K562 (cell line): ENCODE results near the gene SIRT2. TPM values are rescaled to one million over a fixed set of nuclear protein-coding genes. Genes with fewer than 3 reads are reported as not detected.

Experiments
- CCNT2 ChIP-seq: IDR thresholded peaks from 2 replicates; pipeline ENCODE4 v1.6.1; 2011; ENCODE audit warnings: borderline replicate concordance, low read depth, mild to moderate bottlenecking, moderate library complexity, mixed read lengths, low read length; ENCODE audit not compliant: insufficient read length; ENCODE audit errors: extremely low read depth
- DIDO1 ChIP-seq: fragments of 450-650 bp; IDR thresholded peaks from 2 replicates; pipeline ENCODE4 v1.6.1; 2016; ENCODE audit warnings: low read depth, missing biosample characterization, missing genetic modification characterization
- EP300 ChIP-seq: IDR thresholded peaks from 2 replicates; pipeline ENCODE4 v1.6.1; 2012; ENCODE audit warnings: low read length, improper control_type of control experiment
- FUS ChIP-seq: fragments of 200-400 bp; formaldehyde crosslinking; optimal IDR thresholded peaks from 2 replicates; pipeline ENCODE3; 2017; ENCODE audit warnings: low read depth, low read length
- HEY1 ChIP-seq: fragments of 250-450 bp; sonication (Bioruptor Pico); IDR thresholded peaks from 2 replicates; pipeline ENCODE4 v1.5.0; 2020; ENCODE audit warnings: mild to moderate bottlenecking, moderate library complexity, borderline replicate concordance
- KDM5B ChIP-seq: fragments of 200-600 bp; sonication (generic); IDR thresholded peaks from 2 replicates; pipeline ENCODE4 v1.6.1; 2012; ENCODE audit warnings: low read depth, mild to moderate bottlenecking, moderate library complexity, low read length, control low read depth, inconsistent platforms; ENCODE audit not compliant: insufficient replicate concordance
- MAX ChIP-seq: sonication (generic); formaldehyde crosslinking; IDR thresholded peaks from 2 replicates; pipeline ENCODE4 v1.9.0; 2022; ENCODE audit warnings: mild to moderate bottlenecking, missing genetic modification reagents
- MCM2 ChIP-seq: fragments of 450-650 bp; IDR thresholded peaks from 2 replicates; pipeline ENCODE4 v1.6.1; 2017; ENCODE audit warnings: low read depth, mild to moderate bottlenecking
- NEUROD1 ChIP-seq: fragments of 150-350 bp; IDR thresholded peaks from 2 replicates; pipeline ENCODE4 v1.6.1; 2014; ENCODE audit warnings: borderline replicate concordance, low read length, low read depth; ENCODE audit not compliant: partially characterized antibody
- OTX1 ChIP-seq: fragments of 450-650 bp; formaldehyde crosslinking; IDR thresholded peaks from 2 replicates; pipeline ENCODE4 v1.4.0; 2022; ENCODE audit warnings: mild to moderate bottlenecking
- POLR2H ChIP-seq: IDR thresholded peaks from 2 replicates; pipeline ENCODE4 v1.6.1; 2016; ENCODE audit warnings: missing genetic modification characterization, low read depth, mild to moderate bottlenecking, control low read depth, missing compliant biosample characterization, moderate library complexity
- SMARCA5 ChIP-seq: fragments of 450-650 bp; IDR thresholded peaks from 2 replicates; pipeline ENCODE4 v1.6.1; 2016
- SRSF7 ChIP-seq: fragments of 200-400 bp; formaldehyde crosslinking; optimal IDR thresholded peaks from 2 replicates; pipeline ENCODE3; 2017; ENCODE audit warnings: mild to moderate bottlenecking, low read depth, low read length
- TAF15 ChIP-seq: fragments of 200-400 bp; formaldehyde crosslinking; IDR thresholded peaks from 2 replicates; pipeline ENCODE4 v1.6.1; 2017; ENCODE audit warnings: mild to moderate bottlenecking, low read depth, low read length, moderate library complexity
- TCFL5 ChIP-seq: fragments of 250-450 bp; sonication (Bioruptor Pico); conservative IDR thresholded peaks from 2 replicates; pipeline ENCODE4 v1.6.1; 2021; ENCODE audit warnings: mild to moderate bottlenecking, moderate library complexity, matching md5 sums
- ZBTB7A ChIP-seq: IDR thresholded peaks from 2 replicates; pipeline ENCODE4 v1.6.1; 2011; ENCODE audit warnings: low read depth, mild to moderate bottlenecking, low read length, moderate library complexity, borderline replicate concordance; ENCODE audit not compliant: control insufficient read depth
- ZC3H4 ChIP-seq: sonication (generic); formaldehyde crosslinking; IDR thresholded peaks from 2 replicates; pipeline ENCODE4 v1.9.0; 2021; ENCODE audit warnings: missing genetic modification reagents, borderline replicate concordance
- ZNF217 ChIP-seq: sonication (generic); formaldehyde crosslinking; IDR thresholded peaks from 2 replicates; pipeline ENCODE4 v1.8.0; 2022; ENCODE audit warnings: mild to moderate bottlenecking, missing genetic modification reagents
- ZNF551 ChIP-seq: fragments of 250-450 bp; sonication (Bioruptor Pico); IDR thresholded peaks from 2 replicates; pipeline ENCODE4 v1.5.0; 2021; ENCODE audit warnings: mild to moderate bottlenecking, moderate library complexity
- ZNF589 ChIP-seq: fragments of 200-800 bp; sonication (Bioruptor generic); IDR thresholded peaks from 2 replicates; pipeline ENCODE4 v1.6.1; 2016; ENCODE audit warnings: low read depth, missing genetic modification characterization, missing compliant biosample characterization
- polyA plus RNA-seq, 8 experiments: library from polyadenylated mRNA; depleted of rRNA in 4 of 8; stranded (reverse) in 5 of 8; unstranded in 3 of 8; fragments of >200 nt; fragmentation: Nextera tagmentation in 2 of 8; fragmentation: Illumina TruSeq in 1 of 8; extraction: Ambion mirVana in 2 of 8; extraction: Trizol in 1 of 8; gene quantifications; 2 replicates each; pipeline versions ENCODE4 v1.2.1 to v1.2.3, GENCODE V29; 2011 to 2014; ENCODE audit warnings: inconsistent platforms in 1 of 8, missing spikeins in 1 of 8
- total RNA-seq, 7 experiments: library from RNA; depleted of rRNA in 6 of 7; stranded (reverse); fragments of >200 nt in 6 of 7; fragmentation: Illumina TruSeq in 2 of 7; extraction: Trizol in 2 of 7; gene quantifications; 2 replicates each; pipeline versions ENCODE4 v1.2.1 to v1.2.3, GENCODE V29; 2011 to 2021; ENCODE audit warnings: low replicate concordance in 1 of 7
- TF ChIP-seq, protein P1 (sequence below): IDR thresholded peaks from 3 replicates; pipeline ENCODE4 v1.6.1; 2011; ENCODE audit warnings: borderline replicate concordance, mild to moderate bottlenecking, moderate library complexity; ENCODE audit not compliant: insufficient read length; ENCODE audit errors: extremely low read depth
- TF ChIP-seq, protein P2 (sequence below): fragments of 250-450 bp; sonication (Bioruptor Pico); IDR thresholded peaks from 2 replicates; pipeline ENCODE4 v1.4.0; 2020; ENCODE audit warnings: mild to moderate bottlenecking
- TF ChIP-seq, protein P3 (sequence below): fragments of 250-450 bp; sonication (Bioruptor Pico); IDR thresholded peaks from 2 replicates; pipeline ENCODE4 v1.8.0; 2021; ENCODE audit warnings: moderate library complexity, mild to moderate bottlenecking, inconsistent platforms

SIRT2 gene
- total and polyA plus RNA-seq, 9 of the 15 experiments (the other 6 are each of a cell fraction or from before 2014, with no cell fraction given), result 2.3 to 35.2 (median 22.9) TPM

- TF ChIP-seq SMARCA5 (0 out of 2 replicates have a peak, but pooled peaks have one; percentile 17), ZC3H4 (CRISPR knock-in tag) (no peak), ZBTB7A (0 out of 2 replicates have a peak, but pooled peaks have one; percentile 5), TAF15 (no peak), KDM5B (peak; percentile 9), ZNF589 (CRISPR knock-in tag) (no peak), FUS (no peak), POLR2H (0 out of 2 replicates have a peak, but pooled peaks have one; percentile 12), NEUROD1 (peak; percentile 13), OTX1 (CRISPR knock-in tag) (no peak), MCM2 (no peak), SRSF7 (no peak), ZNF217 (no peak), DIDO1 (tag) (no peak), ZNF551 (CRISPR knock-in tag) (no peak), EP300 (no peak), TCFL5 (CRISPR knock-in tag) (no peak), MAX (no peak), CCNT2 (no peak), HEY1 (no peak)
- TF ChIP-seq, protein P1, sequence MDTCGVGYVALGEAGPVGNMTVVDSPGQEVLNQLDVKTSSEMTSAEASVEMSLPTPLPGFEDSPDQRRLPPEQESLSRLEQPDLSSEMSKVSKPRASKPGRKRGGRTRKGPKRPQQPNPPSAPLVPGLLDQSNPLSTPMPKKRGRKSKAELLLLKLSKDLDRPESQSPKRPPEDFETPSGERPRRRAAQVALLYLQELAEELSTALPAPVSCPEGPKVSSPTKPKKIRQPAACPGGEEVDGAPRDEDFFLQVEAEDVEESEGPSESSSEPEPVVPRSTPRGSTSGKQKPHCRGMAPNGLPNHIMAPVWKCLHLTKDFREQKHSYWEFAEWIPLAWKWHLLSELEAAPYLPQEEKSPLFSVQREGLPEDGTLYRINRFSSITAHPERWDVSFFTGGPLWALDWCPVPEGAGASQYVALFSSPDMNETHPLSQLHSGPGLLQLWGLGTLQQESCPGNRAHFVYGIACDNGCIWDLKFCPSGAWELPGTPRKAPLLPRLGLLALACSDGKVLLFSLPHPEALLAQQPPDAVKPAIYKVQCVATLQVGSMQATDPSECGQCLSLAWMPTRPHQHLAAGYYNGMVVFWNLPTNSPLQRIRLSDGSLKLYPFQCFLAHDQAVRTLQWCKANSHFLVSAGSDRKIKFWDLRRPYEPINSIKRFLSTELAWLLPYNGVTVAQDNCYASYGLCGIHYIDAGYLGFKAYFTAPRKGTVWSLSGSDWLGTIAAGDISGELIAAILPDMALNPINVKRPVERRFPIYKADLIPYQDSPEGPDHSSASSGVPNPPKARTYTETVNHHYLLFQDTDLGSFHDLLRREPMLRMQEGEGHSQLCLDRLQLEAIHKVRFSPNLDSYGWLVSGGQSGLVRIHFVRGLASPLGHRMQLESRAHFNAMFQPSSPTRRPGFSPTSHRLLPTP, result no peak
- TF ChIP-seq, protein P2, sequence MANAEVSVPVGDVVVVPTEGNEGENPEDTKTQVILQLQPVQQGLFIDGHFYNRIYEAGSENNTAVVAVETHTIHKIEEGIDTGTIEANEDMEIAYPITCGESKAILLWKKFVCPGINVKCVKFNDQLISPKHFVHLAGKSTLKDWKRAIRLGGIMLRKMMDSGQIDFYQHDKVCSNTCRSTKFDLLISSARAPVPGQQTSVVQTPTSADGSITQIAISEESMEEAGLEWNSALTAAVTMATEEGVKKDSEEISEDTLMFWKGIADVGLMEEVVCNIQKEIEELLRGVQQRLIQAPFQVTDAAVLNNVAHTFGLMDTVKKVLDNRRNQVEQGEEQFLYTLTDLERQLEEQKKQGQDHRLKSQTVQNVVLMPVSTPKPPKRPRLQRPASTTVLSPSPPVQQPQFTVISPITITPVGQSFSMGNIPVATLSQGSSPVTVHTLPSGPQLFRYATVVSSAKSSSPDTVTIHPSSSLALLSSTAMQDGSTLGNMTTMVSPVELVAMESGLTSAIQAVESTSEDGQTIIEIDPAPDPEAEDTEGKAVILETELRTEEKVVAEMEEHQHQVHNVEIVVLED, result no peak
- TF ChIP-seq, protein P3, sequence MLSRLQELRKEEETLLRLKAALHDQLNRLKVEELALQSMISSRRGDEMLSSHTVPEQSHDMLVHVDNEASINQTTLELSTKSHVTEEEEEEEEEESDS (CRISPR knock-in tag), result no peak
Observed at GRCh38 chr19:38852231-38853044, 47.0 kb downstream of the SIRT2 start (continued).
